MM.1S (cell line): Measurements from ENCODE around the gene LHX4.
A peak's percentile ranks its signal among the peaks of the same experiment; 100 is the strongest.

ENCODE experiments used
- DNase-seq: peaks from one replicate; pipeline ENCODE4 v3.0.0-alpha.2; 2015
- H2AFZ ChIP-seq: fragments of 300-600 bp; sonication (generic); 2 replicates; pipeline ENCODE4 v1.6.0; 2016; ENCODE audit warnings: antibody characterized with exemption, low read length
- H3F3A ChIP-seq: fragments of 300-600 bp; sonication (generic); 2 replicates; pipeline ENCODE4 v1.6.1; 2016; ENCODE audit warnings: mild to moderate bottlenecking, antibody characterized with exemption, low read length, moderate library complexity, mixed read lengths; ENCODE audit not compliant: insufficient read depth
- H3K27ac ChIP-seq: fragments of 300-600 bp; sonication (generic); 2 replicates; pipeline ENCODE4 v1.5.1; 2016; ENCODE audit warnings: mild to moderate bottlenecking, low read length
- H3K27me3 ChIP-seq: fragments of 300-600 bp; sonication (generic); replicated peaks from 2 replicates; pipeline ENCODE4 v1.6.0; 2016; ENCODE audit warnings: low read length; ENCODE audit not compliant: insufficient read depth
- H3K36me3 ChIP-seq: fragments of 300-600 bp; sonication (generic); replicated peaks from 2 replicates; pipeline ENCODE4 v1.6.1; 2016; ENCODE audit warnings: mild to moderate bottlenecking, low read length, mixed read lengths; ENCODE audit not compliant: insufficient read depth
- H3K4me1 ChIP-seq: fragments of 300-600 bp; sonication (generic); 2 replicates; pipeline ENCODE4 v1.6.1; 2016; ENCODE audit warnings: low read length, mixed read lengths
- H3K4me2 ChIP-seq: fragments of 300-600 bp; sonication (generic); 2 replicates; pipeline ENCODE4 v1.6.0; 2016; ENCODE audit warnings: low read depth, low read length
- H3K4me3 ChIP-seq: fragments of 300-600 bp; sonication (generic); 2 replicates; pipeline ENCODE4 v1.5.1; 2016; ENCODE audit warnings: low read length, mixed read lengths
- H3K79me2 ChIP-seq: fragments of 300-600 bp; sonication (generic); 2 replicates; pipeline ENCODE4 v1.6.1; 2016; ENCODE audit warnings: mixed run types, low read length, mixed read lengths
- H3K9ac ChIP-seq: fragments of 300-600 bp; sonication (generic); 2 replicates; pipeline ENCODE4 v1.6.1; 2016; ENCODE audit warnings: low read length, mixed read lengths
- H3K9me2 ChIP-seq: fragments of 300-600 bp; sonication (generic); replicated peaks from 2 replicates; pipeline ENCODE4 v1.6.1; 2016; ENCODE audit warnings: mild to moderate bottlenecking, low read length, mixed read lengths; ENCODE audit not compliant: insufficient read depth
- H3K9me3 ChIP-seq: fragments of 300-600 bp; sonication (generic); replicated peaks from 2 replicates; pipeline ENCODE4 v1.6.1; 2016; ENCODE audit warnings: mild to moderate bottlenecking, low read length, mixed read lengths; ENCODE audit not compliant: insufficient read depth
- H4K20me1 ChIP-seq: fragments of 300-600 bp; sonication (generic); 2 replicates; pipeline ENCODE4 v1.6.1; 2016; ENCODE audit warnings: mild to moderate bottlenecking, low read length, moderate library complexity, mixed read lengths; ENCODE audit not compliant: insufficient read depth
- EZH2 ChIP-seq: fragments of 300-600 bp; sonication (generic); optimal IDR thresholded peaks from 2 replicates; pipeline ENCODE3; 2017; ENCODE audit warnings: low read depth, mild to moderate bottlenecking, antibody characterized with exemption, low read length, mixed read lengths
- EZH2phosphoT487 ChIP-seq: fragments of 300-600 bp; sonication (generic); IDR thresholded peaks from 2 replicates; pipeline ENCODE4 v1.6.1; 2018; ENCODE audit warnings: antibody characterized with exemption, low read length
- TF ChIP-seq, protein P1 (sequence below): fragments of 300-600 bp; sonication (generic); IDR thresholded peaks from 2 replicates; pipeline ENCODE4 v1.5.1; 2016; ENCODE audit warnings: antibody characterized with exemption, low read length, mixed read lengths

The LHX4 gene

DNA sequence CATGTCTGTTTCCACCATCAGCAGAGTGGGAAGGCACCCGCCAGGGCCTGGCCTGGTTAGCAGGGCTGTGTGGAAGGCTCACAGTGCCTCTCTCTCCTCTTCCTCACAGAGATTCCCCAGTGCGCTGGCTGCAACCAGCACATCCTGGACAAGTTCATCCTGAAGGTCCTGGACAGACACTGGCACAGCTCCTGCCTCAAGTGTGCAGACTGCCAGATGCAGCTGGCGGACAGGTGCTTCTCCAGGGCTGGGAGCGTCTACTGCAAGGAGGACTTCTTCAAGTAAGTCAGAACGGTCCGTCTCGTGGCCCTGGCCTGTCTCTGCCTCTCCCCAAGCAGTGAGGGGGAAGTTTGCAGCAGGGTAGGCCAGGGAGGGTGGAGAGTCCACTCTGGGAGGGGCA, 18.1 kb downstream of the LHX4 start:
- Histone ChIP-seq H3K79me2 (no peaks in the 10 kb centered on the region), H3K4me3 (no peak overlapping the region), H3K4me1 (peaks cover 15% of the 10 kb centered on the region), H3K4me2 (no peak overlapping the region), H3K9me3 (no peaks in the 10 kb centered on the region), H4K20me1 (no peaks in the 10 kb centered on the region), H3K9ac (no peak overlapping the region), H3K9me2 (no peaks in the 10 kb centered on the region), H3K36me3 (no peaks in the 10 kb centered on the region), H3K27ac (no peak overlapping the region), H3F3A (0 out of 2 replicates have a peak, but pooled peaks cover 5% of the 10 kb centered on the region), H2AFZ (no peak overlapping the region), H3K27me3 (no peaks in the 10 kb centered on the region)
- no peak for TF ChIP-seq EZH2
- TF ChIP-seq EZH2phosphoT487: no peak
- TF ChIP-seq, protein P1, sequence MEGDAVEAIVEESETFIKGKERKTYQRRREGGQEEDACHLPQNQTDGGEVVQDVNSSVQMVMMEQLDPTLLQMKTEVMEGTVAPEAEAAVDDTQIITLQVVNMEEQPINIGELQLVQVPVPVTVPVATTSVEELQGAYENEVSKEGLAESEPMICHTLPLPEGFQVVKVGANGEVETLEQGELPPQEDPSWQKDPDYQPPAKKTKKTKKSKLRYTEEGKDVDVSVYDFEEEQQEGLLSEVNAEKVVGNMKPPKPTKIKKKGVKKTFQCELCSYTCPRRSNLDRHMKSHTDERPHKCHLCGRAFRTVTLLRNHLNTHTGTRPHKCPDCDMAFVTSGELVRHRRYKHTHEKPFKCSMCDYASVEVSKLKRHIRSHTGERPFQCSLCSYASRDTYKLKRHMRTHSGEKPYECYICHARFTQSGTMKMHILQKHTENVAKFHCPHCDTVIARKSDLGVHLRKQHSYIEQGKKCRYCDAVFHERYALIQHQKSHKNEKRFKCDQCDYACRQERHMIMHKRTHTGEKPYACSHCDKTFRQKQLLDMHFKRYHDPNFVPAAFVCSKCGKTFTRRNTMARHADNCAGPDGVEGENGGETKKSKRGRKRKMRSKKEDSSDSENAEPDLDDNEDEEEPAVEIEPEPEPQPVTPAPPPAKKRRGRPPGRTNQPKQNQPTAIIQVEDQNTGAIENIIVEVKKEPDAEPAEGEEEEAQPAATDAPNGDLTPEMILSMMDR: no peak
- DNase-seq: no peak

DNA sequence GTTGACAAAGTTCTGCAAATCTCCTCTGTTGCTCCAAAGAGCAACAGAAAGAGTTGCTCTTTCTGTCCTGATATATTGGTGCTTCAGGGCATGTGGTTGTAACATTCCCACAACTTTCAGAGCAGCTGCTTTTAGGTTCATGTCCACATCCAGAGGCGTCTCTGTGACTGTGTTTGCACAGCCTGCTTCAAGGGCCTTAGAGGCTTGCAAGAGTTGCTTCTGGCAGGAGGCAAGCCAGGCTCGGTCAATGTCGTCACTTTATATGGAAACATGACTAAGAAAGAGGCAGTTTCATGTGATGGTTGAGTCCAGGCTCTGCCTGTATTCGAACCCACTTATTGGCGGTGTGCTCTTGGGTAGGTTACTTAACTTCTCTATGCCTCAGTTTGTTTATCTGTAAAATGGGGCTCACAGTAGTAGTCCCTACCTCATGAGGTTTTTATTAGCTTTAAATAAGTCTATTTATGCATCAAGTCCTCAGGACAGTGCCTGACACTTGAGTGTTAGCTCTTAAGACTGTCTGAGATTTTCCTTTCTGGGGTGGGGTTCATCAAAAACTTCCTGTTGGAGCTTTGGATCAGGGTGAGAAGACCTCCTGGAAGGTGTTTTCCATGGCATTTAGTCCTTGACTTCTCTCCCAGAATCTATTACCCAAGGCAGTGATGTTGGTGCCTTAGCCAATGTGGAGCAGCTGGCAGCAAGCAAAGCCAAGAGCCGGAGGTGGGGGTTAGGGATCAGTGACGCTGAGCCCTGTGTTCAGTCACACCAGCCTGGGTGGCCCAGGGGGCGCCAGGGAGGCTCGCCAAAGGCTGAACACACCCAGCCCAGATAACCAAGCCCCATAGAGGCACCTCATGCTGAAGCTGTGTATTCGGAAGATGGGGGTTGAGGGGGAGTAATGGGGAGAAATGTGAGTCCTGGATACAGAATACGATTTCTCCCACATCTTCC, 18.9 kb downstream of the LHX4 start:
- Histone ChIP-seq H3K27ac (no peak overlapping the region), H3K9ac (no peak overlapping the region), H3K9me2 (no peaks in the 10 kb centered on the region), H3K79me2 (no peaks in the 10 kb centered on the region), H3F3A (0 out of 2 replicates have a peak, but pooled peaks cover 5% of the 10 kb centered on the region), H3K4me1 (peaks cover 15% of the 10 kb centered on the region), H3K9me3 (no peaks in the 10 kb centered on the region), H2AFZ (no peak overlapping the region), H3K27me3 (no peaks in the 10 kb centered on the region), H3K36me3 (no peaks in the 10 kb centered on the region), H3K4me2 (no peak overlapping the region), H3K4me3 (no peak overlapping the region), H4K20me1 (no peaks in the 10 kb centered on the region)
- no peak for DNase-seq
- TF ChIP-seq EZH2phosphoT487 (no peak), EZH2 (no peak)
- TF ChIP-seq, protein P1: peak; percentile 16; the same call in 1 of the 2 replicates

DNA sequence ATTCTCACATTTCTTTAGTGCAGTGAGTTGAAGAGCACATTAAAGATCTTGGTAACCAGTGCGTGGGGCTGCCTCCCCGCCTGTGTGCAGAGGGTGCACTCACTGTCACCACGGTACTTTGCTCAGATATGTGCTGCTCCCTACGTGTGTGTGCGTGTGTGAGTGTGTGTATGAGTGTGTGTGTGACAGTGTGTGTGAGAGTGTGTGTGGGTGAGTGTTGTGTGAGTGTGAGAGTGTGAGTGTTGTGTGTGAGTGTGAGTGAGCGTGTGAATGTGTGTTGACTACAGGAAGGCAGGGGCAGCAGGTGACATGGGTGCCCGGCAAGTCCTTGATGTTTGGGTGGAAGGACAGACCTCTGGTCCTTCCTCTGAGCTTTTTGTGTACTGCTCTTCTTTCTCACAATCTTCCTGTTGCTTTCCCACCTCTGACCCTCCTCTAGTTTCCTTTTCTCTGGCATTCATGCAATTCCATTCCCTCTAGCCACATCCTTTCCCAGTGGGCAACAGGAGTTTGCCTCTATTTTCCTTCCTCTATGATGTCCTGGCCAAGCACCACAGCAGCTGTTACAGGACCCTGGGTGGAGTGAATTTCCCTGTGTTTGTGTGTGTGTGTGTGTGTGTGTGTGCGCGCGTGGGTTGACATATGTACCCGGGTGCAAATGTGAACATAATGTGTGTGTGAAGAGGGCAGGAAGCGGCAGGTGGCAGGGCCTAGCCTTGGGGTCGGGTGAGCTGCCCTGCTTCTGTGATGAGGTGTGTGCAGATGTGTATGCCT, 19.8 kb downstream of the LHX4 start:
- no peaks in the 10 kb centered on the region for H3K36me3 ChIP-seq
- H2AFZ ChIP-seq: no peak overlapping the region
- no peaks in the 10 kb centered on the region for H3K9me3 ChIP-seq
- no peaks in the 10 kb centered on the region for H3K9me2 ChIP-seq
- no peak overlapping the region for H3K9ac ChIP-seq
- H3K27ac ChIP-seq: no peak overlapping the region
- H3K27me3 ChIP-seq: no peaks in the 10 kb centered on the region
- no peaks in the 10 kb centered on the region for H3K79me2 ChIP-seq
- H3K4me2 ChIP-seq: no peak overlapping the region
- no peak for DNase-seq
- 0 out of 2 replicates have a peak, but pooled peaks cover 5% of the 10 kb centered on the region for H3F3A ChIP-seq
- TF ChIP-seq, protein P1: no peak
- TF ChIP-seq EZH2phosphoT487 (no peak), EZH2 (no peak)
- no peak overlapping the region for H3K4me3 ChIP-seq
- peaks cover 15% of the 10 kb centered on the region for H3K4me1 ChIP-seq
- H4K20me1 ChIP-seq: no peaks in the 10 kb centered on the region
